NT2/D1 (cell line): ENCODE results near the gene CPE.

Experiments
- SUZ12 ChIP-seq: IDR thresholded peaks from 2 replicates; pipeline ENCODE4 v1.6.1; 2011; ENCODE audit not compliant: insufficient read length, insufficient read depth; ENCODE audit errors: extremely low read depth
- YY1 ChIP-seq: IDR thresholded peaks from 2 replicates; pipeline ENCODE4 v1.6.1; 2011; ENCODE audit not compliant: insufficient read length, insufficient read depth

DNA sequence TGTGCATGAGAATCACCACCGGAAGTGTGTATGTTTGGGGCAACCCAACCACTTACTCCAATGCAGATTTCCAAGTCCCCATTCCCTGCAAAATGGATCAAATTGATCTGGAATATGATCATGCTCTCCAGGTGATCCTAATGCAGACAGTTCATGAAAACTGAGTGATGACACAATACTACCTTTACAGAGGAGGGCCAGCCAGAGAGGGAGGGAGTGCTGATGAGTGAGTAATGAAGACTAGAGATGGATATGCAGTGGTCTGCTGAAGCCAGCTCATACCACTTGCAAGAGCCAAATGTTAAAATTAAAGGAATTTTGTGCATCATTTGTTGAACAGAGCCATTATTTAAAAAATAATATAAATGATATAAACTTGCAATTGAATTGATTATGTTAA lies 10.2 kb upstream of the CPE start:
- TF ChIP-seq YY1, result no peak
- no peak for TF ChIP-seq SUZ12
